Activated naive CD8-positive, alpha-beta T cell treated with anti-CD3 and anti-CD28 coated beads, Interleukin-2, amount 50 U/mL, for 24 hours (primary cell): ENCODE measurements around the gene PXT1.
"Not testable (repeated sequence)": the region's sequence is repeated elsewhere in the genome, so short reads cannot be mapped to it uniquely, and the experiment has no call there.

Experiments
- ATAC-seq: fragments of 150-1000 bp; cut with Tn5 transposase; one replicate; pipeline ENCODE4 v1.10.0; 2021
- DNase-seq: peaks from one replicate; pipeline ENCODE4 v3.0.0; 2021
- H3K27ac Mint-ChIP-seq: one replicate; pipeline ENCODE4 v1.8.0; 2021; ENCODE audit warnings: mild to moderate bottlenecking, mixed read lengths
- H3K27me3 Mint-ChIP-seq: one replicate; pipeline ENCODE4 v1.8.0; 2021; ENCODE audit warnings: mixed read lengths
- H3K36me3 Mint-ChIP-seq: one replicate; pipeline ENCODE4 v1.8.0; 2021; ENCODE audit warnings: low read depth, mixed read lengths
- H3K4me1 Mint-ChIP-seq: one replicate; pipeline ENCODE4 v1.8.0; 2021; ENCODE audit warnings: mixed read lengths
- H3K4me3 Mint-ChIP-seq: one replicate; pipeline ENCODE4 v1.8.0; 2021; ENCODE audit warnings: mild to moderate bottlenecking, moderate library complexity, mixed read lengths
- H3K9me3 Mint-ChIP-seq: one replicate; pipeline ENCODE4 v1.8.0; 2021; ENCODE audit warnings: mixed read lengths

The PXT1 gene

GRCh38 chr6:36442671-36443470, at the start of gene PXT1, which contains the start of gene KCTD20:
Gene PXT1, minus strand, starts transcription at chr6:36442854. Its CDS starts 16,772 bp downstream, at chr6:36426082.
Gene KCTD20, plus strand, starts transcription at chr6:36443000. Its CDS starts 27,098 bp downstream, at chr6:36470098.
- peak; percentile 83 for ATAC-seq
- Mint-ChIP-seq H3K4me1 (peaks cover 42% of the 10 kb centered on the region), H3K9me3 (no peaks in the 10 kb centered on the region)

GRCh38 chr6:36492092-36492491, 49.4 kb upstream of the PXT1 start:
- no peak overlapping the region for H3K27ac Mint-ChIP-seq
- no peak for ATAC-seq
- peaks cover 60% of the 10 kb centered on the region for H3K36me3 Mint-ChIP-seq
- peaks cover 16% of the 10 kb centered on the region for H3K4me1 Mint-ChIP-seq
- no peak overlapping the region for H3K4me3 Mint-ChIP-seq
- H3K27me3 Mint-ChIP-seq, result no peaks in the 10 kb centered on the region
- no peak for DNase-seq
- no peaks in the 10 kb centered on the region for H3K9me3 Mint-ChIP-seq

More at GRCh38 chr6:36442671-36443470, at the start of gene PXT1, which contains the start of gene KCTD20:
- Mint-ChIP-seq H3K27me3 (no peaks in the 10 kb centered on the region), H3K27ac (peak within 1 kb of the TSS; percentile 97), H3K4me3 (peak within 1 kb of the TSS; percentile 90), H3K36me3 (peaks cover 10% of the 10 kb centered on the region)
- DNase-seq, result peak; percentile 88

GRCh38 chr6:36491378-36491965, 48.8 kb upstream of the PXT1 start:
- DNase-seq (no peak), ATAC-seq (no peak)
- Mint-ChIP-seq H3K27ac (no peak overlapping the region), H3K36me3 (peaks cover 59% of the 10 kb centered on the region), H3K27me3 (no peaks in the 10 kb centered on the region), H3K9me3 (no peaks in the 10 kb centered on the region), H3K4me1 (peaks cover 16% of the 10 kb centered on the region), H3K4me3 (no peak overlapping the region)

GRCh38 chr6:36489426-36489825, 46.8 kb upstream of the PXT1 start:
- peaks cover 15% of the 10 kb centered on the region for H3K4me1 Mint-ChIP-seq
- ATAC-seq (no peak), DNase-seq (no peak)
- H3K36me3 Mint-ChIP-seq, result peaks cover 55% of the 10 kb centered on the region
- no peak overlapping the region for H3K4me3 Mint-ChIP-seq
- no peak overlapping the region for H3K27ac Mint-ChIP-seq
- H3K9me3 Mint-ChIP-seq, result no peaks in the 10 kb centered on the region
- no peaks in the 10 kb centered on the region for H3K27me3 Mint-ChIP-seq

- no peak for ATAC-seq
- H3K27ac Mint-ChIP-seq, result no peak overlapping the region
- H3K9me3 Mint-ChIP-seq, result no peaks in the 10 kb centered on the region
- peaks cover 57% of the 10 kb centered on the region for H3K36me3 Mint-ChIP-seq
- H3K27me3 Mint-ChIP-seq, result no peaks in the 10 kb centered on the region
- H3K4me3 Mint-ChIP-seq, result no peak overlapping the region
- no peak for DNase-seq
- peaks cover 7% of the 10 kb centered on the region for H3K4me1 Mint-ChIP-seq
Measured at GRCh38 chr6:36488221-36488620, 45.6 kb upstream of the PXT1 start.

- no peak for ATAC-seq
- H3K4me3 Mint-ChIP-seq, result no peak overlapping the region
- H3K27ac Mint-ChIP-seq, result no peak overlapping the region
- H3K9me3 Mint-ChIP-seq, result no peaks in the 10 kb centered on the region
- H3K27me3 Mint-ChIP-seq, result no peaks in the 10 kb centered on the region
- H3K4me1 Mint-ChIP-seq, result peaks cover 5% of the 10 kb centered on the region
- H3K36me3 Mint-ChIP-seq, result peaks cover 54% of the 10 kb centered on the region
- DNase-seq, result no peak
Measured at GRCh38 chr6:36487698-36488097, 45.0 kb upstream of the PXT1 start.

GRCh38 chr6:36484736-36485135, 42.1 kb upstream of the PXT1 start:
- DNase-seq, result no peak
- Mint-ChIP-seq H3K36me3 (peaks cover 57% of the 10 kb centered on the region), H3K27ac (no peak overlapping the region), H3K4me1 (no peaks in the 10 kb centered on the region), H3K4me3 (no peak overlapping the region), H3K27me3 (no peaks in the 10 kb centered on the region), H3K9me3 (no peaks in the 10 kb centered on the region)
- ATAC-seq, result no peak

GRCh38 chr6:36483326-36483725, 40.7 kb upstream of the PXT1 start:
- not testable (repeated sequence) for H3K9me3 Mint-ChIP-seq, H3K27me3 Mint-ChIP-seq, DNase-seq, H3K27ac Mint-ChIP-seq, H3K4me3 Mint-ChIP-seq, ATAC-seq, H3K4me1 Mint-ChIP-seq
- peaks cover 61% of the 10 kb centered on the region for H3K36me3 Mint-ChIP-seq

GRCh38 chr6:36479256-36479655, 36.6 kb upstream of the PXT1 start:
- DNase-seq (no peak), ATAC-seq (no peak)
- H3K27ac Mint-ChIP-seq, result peak overlapping the region; percentile 1
- no peak overlapping the region for H3K4me3 Mint-ChIP-seq
- no peaks in the 10 kb centered on the region for H3K9me3 Mint-ChIP-seq
- peaks cover 42% of the 10 kb centered on the region for H3K36me3 Mint-ChIP-seq
- no peaks in the 10 kb centered on the region for H3K27me3 Mint-ChIP-seq
- H3K4me1 Mint-ChIP-seq, result peaks cover 4% of the 10 kb centered on the region

GRCh38 chr6:36478051-36478526, 35.4 kb upstream of the PXT1 start:
- H3K27me3 Mint-ChIP-seq, result no peaks in the 10 kb centered on the region
- ATAC-seq, result no peak
- H3K9me3 Mint-ChIP-seq, result no peaks in the 10 kb centered on the region
- no peak overlapping the region for H3K4me3 Mint-ChIP-seq
- peaks cover 37% of the 10 kb centered on the region for H3K36me3 Mint-ChIP-seq
- no peak overlapping the region for H3K27ac Mint-ChIP-seq
- H3K4me1 Mint-ChIP-seq, result peaks cover 4% of the 10 kb centered on the region
- no peak for DNase-seq

- DNase-seq (no peak), ATAC-seq (no peak)
- Mint-ChIP-seq H3K4me3 (no peak overlapping the region), H3K4me1 (peaks cover 3% of the 10 kb centered on the region), H3K36me3 (peaks cover 28% of the 10 kb centered on the region), H3K27ac (no peak overlapping the region), H3K27me3 (no peaks in the 10 kb centered on the region), H3K9me3 (no peaks in the 10 kb centered on the region)
Measured at GRCh38 chr6:36469946-36470345, 27.3 kb upstream of the PXT1 start.

- Mint-ChIP-seq H3K36me3 (peaks cover 26% of the 10 kb centered on the region), H3K4me1 (peaks cover 7% of the 10 kb centered on the region), H3K4me3 (no peak overlapping the region), H3K9me3 (no peaks in the 10 kb centered on the region), H3K27me3 (no peaks in the 10 kb centered on the region), H3K27ac (peak overlapping the region; percentile 2)
- DNase-seq, result no peak
- no peak for ATAC-seq
Measured at GRCh38 chr6:36469148-36469661, 26.6 kb upstream of the PXT1 start.

- no peak overlapping the region for H3K4me3 Mint-ChIP-seq
- no peak for DNase-seq
- no peak overlapping the region for H3K27ac Mint-ChIP-seq
- ATAC-seq, result no peak
- no peaks in the 10 kb centered on the region for H3K27me3 Mint-ChIP-seq
- peaks cover 30% of the 10 kb centered on the region for H3K36me3 Mint-ChIP-seq
- H3K9me3 Mint-ChIP-seq, result peaks cover 4% of the 10 kb centered on the region
- H3K4me1 Mint-ChIP-seq, result peaks cover 14% of the 10 kb centered on the region
Measured at GRCh38 chr6:36467625-36468024, 25.0 kb upstream of the PXT1 start.

GRCh38 chr6:36464233-36464632, 21.6 kb upstream of the PXT1 start:
- Mint-ChIP-seq H3K27ac (no peak overlapping the region), H3K36me3 (peaks cover 24% of the 10 kb centered on the region), H3K9me3 (peaks cover 4% of the 10 kb centered on the region)

GRCh38 chr6:36463676-36464075, 21.0 kb upstream of the PXT1 start:
- Mint-ChIP-seq H3K9me3 (peaks cover 4% of the 10 kb centered on the region), H3K27ac (no peak overlapping the region), H3K4me3 (no peak overlapping the region), H3K4me1 (peaks cover 22% of the 10 kb centered on the region), H3K36me3 (peaks cover 24% of the 10 kb centered on the region), H3K27me3 (no peaks in the 10 kb centered on the region)
- ATAC-seq (no peak), DNase-seq (no peak)

More at GRCh38 chr6:36464233-36464632, 21.6 kb upstream of the PXT1 start:
- Mint-ChIP-seq H3K4me3 (no peak overlapping the region), H3K27me3 (no peaks in the 10 kb centered on the region), H3K4me1 (peaks cover 25% of the 10 kb centered on the region)
- ATAC-seq, result no peak
- no peak for DNase-seq
